ENCODE results near the gene PDGFRB.

GRCh38 chr5:150178262-150178661 is 22.6 kb upstream of the PDGFRB start:
- TF ChIP-seq, protein P1, sequence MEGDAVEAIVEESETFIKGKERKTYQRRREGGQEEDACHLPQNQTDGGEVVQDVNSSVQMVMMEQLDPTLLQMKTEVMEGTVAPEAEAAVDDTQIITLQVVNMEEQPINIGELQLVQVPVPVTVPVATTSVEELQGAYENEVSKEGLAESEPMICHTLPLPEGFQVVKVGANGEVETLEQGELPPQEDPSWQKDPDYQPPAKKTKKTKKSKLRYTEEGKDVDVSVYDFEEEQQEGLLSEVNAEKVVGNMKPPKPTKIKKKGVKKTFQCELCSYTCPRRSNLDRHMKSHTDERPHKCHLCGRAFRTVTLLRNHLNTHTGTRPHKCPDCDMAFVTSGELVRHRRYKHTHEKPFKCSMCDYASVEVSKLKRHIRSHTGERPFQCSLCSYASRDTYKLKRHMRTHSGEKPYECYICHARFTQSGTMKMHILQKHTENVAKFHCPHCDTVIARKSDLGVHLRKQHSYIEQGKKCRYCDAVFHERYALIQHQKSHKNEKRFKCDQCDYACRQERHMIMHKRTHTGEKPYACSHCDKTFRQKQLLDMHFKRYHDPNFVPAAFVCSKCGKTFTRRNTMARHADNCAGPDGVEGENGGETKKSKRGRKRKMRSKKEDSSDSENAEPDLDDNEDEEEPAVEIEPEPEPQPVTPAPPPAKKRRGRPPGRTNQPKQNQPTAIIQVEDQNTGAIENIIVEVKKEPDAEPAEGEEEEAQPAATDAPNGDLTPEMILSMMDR (IDR thresholded peaks at IDR 0.05; ENCODE audit: insufficient read depth, low read length): no peak
- TF ChIP-seq POLR2AphosphoS5 (IDR thresholded peaks at IDR 0.05; ENCODE audit: low read depth) (no peak), SPI1 (IDR thresholded peaks at IDR 0.05; ENCODE audit: borderline replicate concordance, low read depth) (no peak), GABPA (IDR thresholded peaks at IDR 0.05; ENCODE audit: low read depth) (no peak)
- TF ChIP-seq, protein P2, sequence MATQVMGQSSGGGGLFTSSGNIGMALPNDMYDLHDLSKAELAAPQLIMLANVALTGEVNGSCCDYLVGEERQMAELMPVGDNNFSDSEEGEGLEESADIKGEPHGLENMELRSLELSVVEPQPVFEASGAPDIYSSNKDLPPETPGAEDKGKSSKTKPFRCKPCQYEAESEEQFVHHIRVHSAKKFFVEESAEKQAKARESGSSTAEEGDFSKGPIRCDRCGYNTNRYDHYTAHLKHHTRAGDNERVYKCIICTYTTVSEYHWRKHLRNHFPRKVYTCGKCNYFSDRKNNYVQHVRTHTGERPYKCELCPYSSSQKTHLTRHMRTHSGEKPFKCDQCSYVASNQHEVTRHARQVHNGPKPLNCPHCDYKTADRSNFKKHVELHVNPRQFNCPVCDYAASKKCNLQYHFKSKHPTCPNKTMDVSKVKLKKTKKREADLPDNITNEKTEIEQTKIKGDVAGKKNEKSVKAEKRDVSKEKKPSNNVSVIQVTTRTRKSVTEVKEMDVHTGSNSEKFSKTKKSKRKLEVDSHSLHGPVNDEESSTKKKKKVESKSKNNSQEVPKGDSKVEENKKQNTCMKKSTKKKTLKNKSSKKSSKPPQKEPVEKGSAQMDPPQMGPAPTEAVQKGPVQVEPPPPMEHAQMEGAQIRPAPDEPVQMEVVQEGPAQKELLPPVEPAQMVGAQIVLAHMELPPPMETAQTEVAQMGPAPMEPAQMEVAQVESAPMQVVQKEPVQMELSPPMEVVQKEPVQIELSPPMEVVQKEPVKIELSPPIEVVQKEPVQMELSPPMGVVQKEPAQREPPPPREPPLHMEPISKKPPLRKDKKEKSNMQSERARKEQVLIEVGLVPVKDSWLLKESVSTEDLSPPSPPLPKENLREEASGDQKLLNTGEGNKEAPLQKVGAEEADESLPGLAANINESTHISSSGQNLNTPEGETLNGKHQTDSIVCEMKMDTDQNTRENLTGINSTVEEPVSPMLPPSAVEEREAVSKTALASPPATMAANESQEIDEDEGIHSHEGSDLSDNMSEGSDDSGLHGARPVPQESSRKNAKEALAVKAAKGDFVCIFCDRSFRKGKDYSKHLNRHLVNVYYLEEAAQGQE (IDR thresholded peaks at IDR 0.05; ENCODE audit: insufficient replicate concordance, low read depth): no peak

Data from HL-60 (cell line).